Measurements from ENCODE around the gene USP6NL. TPM values are rescaled to one million over a fixed set of nuclear protein-coding genes. Genes with fewer than 3 reads are reported as not detected.
"Not testable (repeated sequence)": the region's sequence is repeated elsewhere in the genome, so short reads cannot be mapped to it uniquely, and the experiment has no call there.

USP6NL gene
- total RNA-seq, result 0.57 and 0.70 TPM in 2 replicates

- intact Hi-C loops (cut with micrococcal nuclease), result loop anchor here (1.0 to 2.0 kb wide), 2 partner anchors 73 to 100 kb away; no protein-coding TSS in a partner anchor
Measured at GRCh38 chr10:11611248-11612020, at the start of gene USP6NL. Gene USP6NL (minus strand): TSS chr10:11611650. CDS start chr10:11597634, 14,016 bp downstream.

GRCh38 chr10:11658801-11659368, 47.4 kb upstream of the USP6NL start:
- intact Hi-C loops (cut with micrococcal nuclease), result no loop called here

- intact Hi-C loops (cut with micrococcal nuclease), result no loop called here
Measured at GRCh38 chr10:11655836-11656235, 44.4 kb upstream of the USP6NL start.

- intact Hi-C loops (cut with micrococcal nuclease), result no loop called here
Measured at GRCh38 chr10:11654659-11655058, 43.2 kb upstream of the USP6NL start.

- intact Hi-C loops (cut with micrococcal nuclease), result no loop called here
Measured at GRCh38 chr10:11653758-11654471, 42.5 kb upstream of the USP6NL start.

GRCh38 chr10:11647676-11648075, 36.2 kb upstream of the USP6NL start:
- intact Hi-C loops (cut with micrococcal nuclease), result no loop called here

GRCh38 chr10:11646450-11646849, 35.0 kb upstream of the USP6NL start:
- intact Hi-C loops (cut with micrococcal nuclease), result no loop called here

GRCh38 chr10:11643039-11643438, 31.6 kb upstream of the USP6NL start:
- intact Hi-C loops (cut with micrococcal nuclease), result no loop called here

- intact Hi-C loops (cut with micrococcal nuclease), result no loop called here
Measured at GRCh38 chr10:11642566-11642965, 31.1 kb upstream of the USP6NL start.

GRCh38 chr10:11639849-11640764, 28.7 kb upstream of the USP6NL start:
- intact Hi-C loops (cut with micrococcal nuclease), result no loop called here

GRCh38 chr10:11639362-11639761, 27.9 kb upstream of the USP6NL start:
- intact Hi-C loops (cut with micrococcal nuclease), result no loop called here

- intact Hi-C loops (cut with micrococcal nuclease), result no loop called here
Measured at GRCh38 chr10:11638055-11638698, 26.7 kb upstream of the USP6NL start.

GRCh38 chr10:11636697-11637303, 25.4 kb upstream of the USP6NL start:
- intact Hi-C loops (cut with micrococcal nuclease), result no loop called here

GRCh38 chr10:11631890-11632587, 20.6 kb upstream of the USP6NL start:
- intact Hi-C loops (cut with micrococcal nuclease), result loop anchor here (5.0 kb wide), 1 partner anchor 80 kb away; no protein-coding TSS in a partner anchor

- intact Hi-C loops (cut with micrococcal nuclease), result loop anchor here (5.0 kb wide), 1 partner anchor 81 kb away; no protein-coding TSS in a partner anchor
Measured at GRCh38 chr10:11631291-11631690, 19.8 kb upstream of the USP6NL start.

- intact Hi-C loops (cut with micrococcal nuclease), result loop anchor here (5.0 kb wide), 1 partner anchor 83 kb away; no protein-coding TSS in a partner anchor
Measured at GRCh38 chr10:11629731-11630130, 18.3 kb upstream of the USP6NL start.

GRCh38 chr10:11627941-11628340, 16.5 kb upstream of the USP6NL start:
- intact Hi-C loops (cut with micrococcal nuclease), result not testable (repeated sequence)

GRCh38 chr10:11626071-11626470, 14.6 kb upstream of the USP6NL start:
- intact Hi-C loops (cut with micrococcal nuclease), result no loop called here

GRCh38 chr10:11625019-11625735, 13.7 kb upstream of the USP6NL start:
- intact Hi-C loops (cut with micrococcal nuclease), result no loop called here
